Activated CD4-positive, alpha-beta memory T cell treated with anti-CD3 and anti-CD28 coated beads, Interleukin-2, amount 10 ng/mL, durations not matched to agents 7 days and 5 days (primary cell): ENCODE results near the gene CD164L2. TPM values are rescaled to one million over a fixed set of nuclear protein-coding genes. Genes with fewer than 3 reads are reported as not detected.
"Not testable (repeated sequence)": the region's sequence is repeated elsewhere in the genome, so short reads cannot be mapped to it uniquely, and the experiment has no call there.

Source experiments
- CTCF ChIA-PET: fragments of 350-600 bp; sonication (Branson Sonifier 250); formaldehyde crosslinking; loops from one replicate; lab custom pipeline; 2021; ENCODE audit warnings: antibody characterized with exemption, inconsistent platforms; lab: Charles Lee
- POLR2A ChIA-PET: fragments of 350-600 bp; sonication (Branson Sonifier 250); formaldehyde crosslinking; loops from one replicate; lab custom pipeline; 2021; ENCODE audit warnings: antibody characterized with exemption; lab: Charles Lee
- DNase-seq: peaks from one replicate; pipeline ENCODE4 v3.0.0-alpha.2; 2020
- H3K27ac Mint-ChIP-seq: one replicate; pipeline ENCODE4 v1.8.0; 2021; ENCODE audit warnings: mild to moderate bottlenecking, mixed read lengths
- H3K27me3 Mint-ChIP-seq: one replicate; pipeline ENCODE4 v1.8.0; 2021; ENCODE audit warnings: mixed read lengths
- H3K36me3 Mint-ChIP-seq: one replicate; pipeline ENCODE4 v1.8.0; 2021; ENCODE audit warnings: low read depth, mixed read lengths
- H3K4me1 Mint-ChIP-seq: one replicate; pipeline ENCODE4 v1.8.0; 2021; ENCODE audit warnings: mixed read lengths
- H3K4me3 Mint-ChIP-seq: one replicate; pipeline ENCODE4 v1.8.0; 2021; ENCODE audit warnings: mild to moderate bottlenecking, mixed read lengths
- H3K9me3 Mint-ChIP-seq: one replicate; pipeline ENCODE4 v1.8.0; 2021; ENCODE audit warnings: mixed read lengths
- total RNA-seq, 2 experiments: library from RNA; stranded (reverse); gene quantifications; one replicate each; pipeline ENCODE4 v1.2.3, GENCODE V29; 2021

The CD164L2 gene
- not detected for total RNA-seq

- no peak within 1 kb of the TSS for H3K4me3 Mint-ChIP-seq
- no peaks in the 10 kb centered on the region for H3K4me1 Mint-ChIP-seq
- peak; percentile 53 for DNase-seq
Observed at GRCh38 chr1:27383039-27383605, at the start of gene CD164L2. TSS of gene CD164L2 (minus strand) at chr1:27383333. CDS start at chr1:27383239, 94 bp downstream.

DNA sequence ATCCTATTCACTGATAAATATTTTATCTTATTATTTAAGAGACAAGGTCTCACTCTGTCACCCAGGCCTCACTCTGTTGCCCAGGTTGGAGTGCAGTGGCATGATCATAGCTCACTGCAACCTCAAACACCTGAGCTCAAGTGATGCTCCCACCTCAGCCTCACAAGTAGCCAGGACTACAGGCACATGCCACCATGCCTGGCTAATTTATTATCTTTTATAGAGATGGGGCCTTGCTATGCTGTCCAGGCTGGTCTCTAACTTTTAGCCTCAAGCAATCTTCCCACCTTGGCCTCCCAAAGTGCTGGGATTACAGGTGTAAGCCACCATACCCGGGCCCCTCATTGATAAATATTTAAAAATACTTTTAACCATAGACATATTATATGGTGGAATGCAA, 49.6 kb upstream of the CD164L2 start:
- CTCF ChIA-PET, POLR2A ChIA-PET, H3K4me3 Mint-ChIP-seq, H3K27ac Mint-ChIP-seq, DNase-seq, H3K27me3 Mint-ChIP-seq, H3K9me3 Mint-ChIP-seq: not testable (repeated sequence)
- H3K36me3 Mint-ChIP-seq: peaks cover 15% of the 10 kb centered on the region
- H3K4me1 Mint-ChIP-seq: peaks cover 75% of the 10 kb centered on the region

More at GRCh38 chr1:27383039-27383605, at the start of gene CD164L2:
- Mint-ChIP-seq H3K36me3 (no peaks in the 10 kb centered on the region), H3K9me3 (no peaks in the 10 kb centered on the region), H3K27me3 (peaks cover 15% of the 10 kb centered on the region), H3K27ac (no peak within 1 kb of the TSS)
- ChIA-PET POLR2A (interaction anchor here (1.2 to 1.5 kb wide), 2 partner anchors 9 to 18 kb away, joined by 3 to 4 read pairs; no protein-coding TSS in a partner anchor), CTCF (interaction anchor here (0.9 to 8.9 kb wide), 4 partner anchors 12 to 83 kb away, joined by 3 to 123 read pairs (median 10); partner anchors contain the start of gene MAP3K6)

GRCh38 chr1:27431601-27431940, 48.4 kb upstream of the CD164L2 start:
- no peak overlapping the region for H3K4me3 Mint-ChIP-seq
- no peaks in the 10 kb centered on the region for H3K9me3 Mint-ChIP-seq
- CTCF ChIA-PET: interaction anchor here (1.3 to 5.9 kb wide), 3 partner anchors 13 to 125 kb away, joined by 4 to 56 read pairs (median 6); partner anchors contain the start of gene WASF2
- H3K27ac Mint-ChIP-seq: peak overlapping the region; percentile 70
- DNase-seq: no peak
- H3K4me1 Mint-ChIP-seq: peaks cover 72% of the 10 kb centered on the region
- H3K36me3 Mint-ChIP-seq: peaks cover 22% of the 10 kb centered on the region
- POLR2A ChIA-PET: interaction anchor here (1.2 to 4.1 kb wide), 4 partner anchors 8 to 58 kb away, joined by 3 to 24 read pairs (median 6); partner anchors contain the start of gene WASF2
- H3K27me3 Mint-ChIP-seq: no peaks in the 10 kb centered on the region

GRCh38 chr1:27430903-27431600, 47.9 kb upstream of the CD164L2 start:
- H3K27me3 Mint-ChIP-seq: no peaks in the 10 kb centered on the region
- CTCF ChIA-PET: interaction anchor here (0.6 to 5.9 kb wide), 11 partner anchors 11 to 212 kb away, joined by 3 to 56 read pairs (median 4); partner anchors contain the start of gene WASF2
- peak; percentile 35 for DNase-seq
- peaks cover 23% of the 10 kb centered on the region for H3K36me3 Mint-ChIP-seq
- POLR2A ChIA-PET: interaction anchor here (1.2 to 4.1 kb wide), 6 partner anchors 9 to 173 kb away, joined by 3 to 24 read pairs (median 4); partner anchors contain the start of genes AHDC1 and WASF2
- H3K9me3 Mint-ChIP-seq: no peaks in the 10 kb centered on the region
- H3K27ac Mint-ChIP-seq: peak overlapping the region; percentile 70
- peaks cover 69% of the 10 kb centered on the region for H3K4me1 Mint-ChIP-seq
- H3K4me3 Mint-ChIP-seq: peak overlapping the region; percentile 43

DNA sequence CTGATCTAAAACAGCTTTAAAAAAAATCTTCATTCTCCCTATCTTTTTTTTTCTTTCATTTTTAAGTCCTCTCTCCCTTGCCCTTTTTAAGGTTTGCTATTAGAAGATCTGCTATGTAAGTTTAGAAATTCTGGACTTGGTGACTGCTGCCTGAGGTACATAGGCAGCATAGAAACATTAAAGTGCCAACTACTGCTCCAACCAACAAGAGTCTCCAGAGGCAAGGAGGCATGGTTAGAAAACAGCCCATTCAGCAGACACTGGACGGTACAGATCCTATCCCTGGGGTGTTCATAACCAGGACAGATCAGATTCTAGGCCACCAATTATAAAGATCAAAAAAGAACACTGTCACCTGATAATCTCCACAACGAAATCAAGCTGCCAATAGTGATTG, 45.9 kb upstream of the CD164L2 start:
- no peak for DNase-seq
- Mint-ChIP-seq H3K9me3 (no peaks in the 10 kb centered on the region), H3K4me1 (peaks cover 64% of the 10 kb centered on the region), H3K27ac (peak overlapping the region; percentile 65), H3K27me3 (no peaks in the 10 kb centered on the region), H3K36me3 (peaks cover 31% of the 10 kb centered on the region), H3K4me3 (peak overlapping the region; percentile 59)
- ChIA-PET CTCF (interaction anchor here (0.7 to 5.9 kb wide), 5 partner anchors 9 to 240 kb away, joined by 3 to 56 read pairs (median 5); no protein-coding TSS in a partner anchor), POLR2A (interaction anchor here (0.9 to 4.1 kb wide), 7 partner anchors 8 to 96 kb away, joined by 3 to 24 read pairs (median 5); partner anchors contain the start of gene WASF2)

DNA sequence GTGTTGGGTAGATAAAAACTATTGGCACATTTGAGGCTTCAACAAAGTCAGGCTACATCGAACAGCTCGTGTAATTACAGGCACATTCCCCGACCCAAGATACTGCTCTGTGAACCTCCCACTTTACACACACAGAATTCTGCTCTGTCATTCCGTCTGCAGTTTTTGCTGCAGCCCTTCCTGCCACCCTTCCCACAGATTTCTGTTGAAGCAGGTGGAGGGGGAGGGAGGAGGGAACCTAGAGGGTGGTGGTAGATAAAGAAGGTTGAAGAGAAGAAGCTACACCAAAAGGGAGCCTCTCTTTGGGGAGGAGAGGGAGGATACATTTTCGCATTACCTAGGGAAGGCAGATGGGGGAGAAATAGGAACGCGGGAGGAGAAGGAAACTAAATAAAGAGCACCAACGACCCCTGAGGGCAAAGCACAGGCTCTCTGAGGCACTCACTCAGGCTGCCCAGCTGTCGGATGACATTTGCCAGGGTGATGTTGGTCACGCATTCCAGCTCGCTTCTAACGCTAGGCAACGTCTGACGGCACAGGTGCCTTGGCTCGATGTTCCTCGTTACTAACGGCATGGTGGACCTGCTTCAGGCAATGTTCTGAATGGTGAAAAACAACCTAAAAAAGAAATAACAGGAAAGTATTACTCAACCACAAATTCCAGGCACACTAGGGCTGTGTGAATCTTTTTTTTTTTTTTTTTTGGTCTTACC, 45.3 kb upstream of the CD164L2 start:
- no peaks in the 10 kb centered on the region for H3K9me3 Mint-ChIP-seq
- H3K27me3 Mint-ChIP-seq: no peaks in the 10 kb centered on the region
- POLR2A ChIA-PET: interaction anchor here (1.1 to 4.1 kb wide), 7 partner anchors 7 to 61 kb away, joined by 3 to 24 read pairs (median 5); partner anchors contain the start of gene WASF2
- CTCF ChIA-PET: interaction anchor here (0.7 to 5.9 kb wide), 5 partner anchors 9 to 241 kb away, joined by 3 to 56 read pairs (median 5); no protein-coding TSS in a partner anchor
- DNase-seq: no peak
- H3K36me3 Mint-ChIP-seq: peaks cover 34% of the 10 kb centered on the region
- H3K4me3 Mint-ChIP-seq: peak overlapping the region; percentile 59
- peaks cover 66% of the 10 kb centered on the region for H3K4me1 Mint-ChIP-seq
- peak overlapping the region; percentile 65 for H3K27ac Mint-ChIP-seq

DNA sequence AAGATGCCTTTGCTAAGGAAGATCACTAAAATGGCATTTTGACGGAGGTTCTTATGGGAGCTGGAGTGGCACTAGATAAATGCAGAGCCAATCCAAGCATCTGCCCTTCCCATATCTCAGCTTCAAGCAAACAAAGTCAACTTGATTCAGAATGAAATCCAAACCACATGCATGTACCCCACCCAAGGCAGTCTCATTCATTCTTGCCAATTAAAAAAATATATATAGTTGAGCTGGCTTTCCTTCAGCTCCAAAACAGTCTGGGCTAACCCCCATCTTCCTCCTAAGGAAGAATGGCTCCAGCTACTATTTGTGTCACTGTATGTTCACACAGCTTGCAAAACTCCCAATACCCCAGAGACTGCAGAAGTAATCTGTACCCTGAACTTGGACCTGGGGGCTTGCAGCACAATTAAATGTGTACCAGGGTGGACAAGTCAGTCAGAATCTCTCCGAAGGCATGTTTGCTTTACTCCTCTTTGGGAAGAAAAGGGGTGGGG, 44.7 kb upstream of the CD164L2 start:
- no peaks in the 10 kb centered on the region for H3K27me3 Mint-ChIP-seq
- no peak for DNase-seq
- no peak overlapping the region for H3K4me3 Mint-ChIP-seq
- H3K27ac Mint-ChIP-seq: peak overlapping the region; percentile 65
- ChIA-PET CTCF (interaction anchor here (1.5 to 5.9 kb wide), 4 partner anchors 9 to 241 kb away, joined by 5 to 56 read pairs (median 8); no protein-coding TSS in a partner anchor), POLR2A (interaction anchor here (1.1 to 4.1 kb wide), 6 partner anchors 9 to 62 kb away, joined by 3 to 24 read pairs (median 4); partner anchors contain the start of gene WASF2)
- no peaks in the 10 kb centered on the region for H3K9me3 Mint-ChIP-seq
- peaks cover 63% of the 10 kb centered on the region for H3K4me1 Mint-ChIP-seq
- H3K36me3 Mint-ChIP-seq: peaks cover 34% of the 10 kb centered on the region

DNA sequence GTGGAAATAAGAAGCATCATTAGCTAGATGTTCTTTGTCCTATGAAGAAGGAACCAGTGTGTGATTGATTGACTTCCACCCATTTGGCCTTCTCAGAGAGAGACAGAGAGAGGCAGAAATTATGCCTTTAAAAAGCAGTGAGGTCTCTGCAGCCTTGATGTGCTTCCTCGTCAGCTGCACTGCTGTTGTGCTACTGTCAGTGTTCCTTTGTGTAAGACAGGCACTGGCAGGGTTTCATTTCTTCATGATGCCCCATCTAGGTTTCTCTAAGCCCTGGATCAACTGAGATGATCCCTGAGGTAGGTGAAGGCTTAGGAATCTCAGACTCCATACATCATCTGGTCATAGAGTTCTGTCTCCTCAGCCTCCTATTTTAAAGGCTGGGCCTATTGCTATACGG, 44.2 kb upstream of the CD164L2 start:
- no peaks in the 10 kb centered on the region for H3K27me3 Mint-ChIP-seq
- no peaks in the 10 kb centered on the region for H3K9me3 Mint-ChIP-seq
- H3K4me1 Mint-ChIP-seq: peaks cover 67% of the 10 kb centered on the region
- H3K27ac Mint-ChIP-seq: peak overlapping the region; percentile 18
- POLR2A ChIA-PET: interaction anchor here (0.9 to 4.1 kb wide), 5 partner anchors 10 to 63 kb away, joined by 3 to 24 read pairs (median 4); partner anchors contain the start of gene WASF2
- no peak overlapping the region for H3K4me3 Mint-ChIP-seq
- CTCF ChIA-PET: interaction anchor here (1.0 to 5.9 kb wide), 5 partner anchors 8 to 242 kb away, joined by 3 to 56 read pairs (median 5); no protein-coding TSS in a partner anchor
- DNase-seq: no peak
- H3K36me3 Mint-ChIP-seq: peaks cover 34% of the 10 kb centered on the region

DNA sequence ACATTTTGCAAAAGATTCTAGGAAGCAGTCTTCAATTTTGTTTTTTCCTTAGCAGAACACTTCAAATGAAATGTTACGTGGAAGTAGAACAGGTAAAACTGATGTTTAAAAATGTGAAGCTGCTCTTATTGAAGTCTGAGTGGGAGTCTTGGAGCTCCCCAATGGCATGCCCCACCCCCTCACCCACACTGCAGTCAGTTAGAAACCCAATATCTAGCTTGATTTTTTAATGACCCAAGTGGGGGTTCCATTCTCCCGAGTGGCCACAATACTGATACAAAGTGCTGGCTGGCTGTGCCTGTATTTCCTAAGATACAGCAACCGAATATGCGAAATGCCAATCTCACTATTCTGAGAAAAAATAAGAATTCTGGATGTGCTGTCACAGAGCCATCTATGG, 40.6 kb upstream of the CD164L2 start:
- Mint-ChIP-seq H3K4me3 (no peak overlapping the region), H3K36me3 (peaks cover 37% of the 10 kb centered on the region), H3K27ac (no peak overlapping the region), H3K4me1 (peaks cover 55% of the 10 kb centered on the region), H3K9me3 (no peaks in the 10 kb centered on the region), H3K27me3 (no peaks in the 10 kb centered on the region)
- DNase-seq: no peak
- CTCF ChIA-PET: interaction anchor here (1.2 to 1.8 kb wide), 3 partner anchors 13 to 239 kb away, joined by 3 to 4 read pairs (median 3); no protein-coding TSS in a partner anchor
- POLR2A ChIA-PET: interaction anchor here (1.6 kb wide), 1 partner anchor 11 kb away, joined by 5 read pairs; no protein-coding TSS in a partner anchor

- no peaks in the 10 kb centered on the region for H3K9me3 Mint-ChIP-seq
Observed at GRCh38 chr1:27418326-27419185, 35.4 kb upstream of the CD164L2 start.

GRCh38 chr1:27417713-27418112, 34.6 kb upstream of the CD164L2 start:
- no peak for DNase-seq
- Mint-ChIP-seq H3K36me3 (peaks cover 63% of the 10 kb centered on the region), H3K4me1 (peaks cover 52% of the 10 kb centered on the region), H3K4me3 (no peak overlapping the region), H3K27me3 (no peaks in the 10 kb centered on the region), H3K9me3 (no peaks in the 10 kb centered on the region), H3K27ac (peak overlapping the region; percentile 81)
- ChIA-PET POLR2A (interaction anchor here (0.7 to 1.5 kb wide), 6 partner anchors 10 to 245 kb away, joined by 3 to 5 read pairs (median 3); partner anchors contain the start of gene WASF2), CTCF (interaction anchor here (1.0 to 12.7 kb wide), 10 partner anchors 11 to 245 kb away, joined by 3 to 89 read pairs (median 12); partner anchors contain the start of genes AHDC1 and WASF2)

More at GRCh38 chr1:27418326-27419185, 35.4 kb upstream of the CD164L2 start:
- Mint-ChIP-seq H3K36me3 (peaks cover 55% of the 10 kb centered on the region), H3K4me1 (peaks cover 55% of the 10 kb centered on the region), H3K27me3 (no peaks in the 10 kb centered on the region), H3K27ac (peak overlapping the region; percentile 81), H3K4me3 (no peak overlapping the region)
- ChIA-PET CTCF (interaction anchor here (1.0 to 12.7 kb wide), 7 partner anchors 10 to 244 kb away, joined by 3 to 89 read pairs (median 7); partner anchors contain the start of gene AHDC1), POLR2A (interaction anchor here (0.7 to 1.5 kb wide), 6 partner anchors 13 to 244 kb away, joined by 3 to 5 read pairs (median 3); partner anchors contain the start of gene WASF2)
- DNase-seq: peak; percentile 74
